Measurements from ENCODE around the gene PXDN. TPM values are rescaled to one million over a fixed set of nuclear protein-coding genes. Genes with fewer than 3 reads are reported as not detected.

Gene PXDN
- total and polyA plus RNA-seq, 11 donors: 5.9 to 83.7 (median 28.2) TPM

GRCh38 chr2:1730015-1730927 lies 14.0 kb downstream of the PXDN start:
- Histone ChIP-seq H3K4me1 (peaks cover 0 to 66% (median 45%) of the 10 kb centered on the region in 12 donors), H3K4me3 (peak overlapping the region in 3 of 12 donors; percentile 0 to 10 (median 2)), H3K27ac (peak overlapping the region; percentile 48 to 88 (median 72)), H3K27me3 (no peaks in the 10 kb centered on the region), H3K9me3 (peaks cover 0 to 6% (median 0%) of the 10 kb centered on the region in 12 donors), H3K36me3 (no peaks in the 10 kb centered on the region)
- DNase-seq: peak in 1 of 5 donors; percentile 13
- ATAC-seq: peak in 3 of 4 donors; percentile 27 to 41 (median 29)
- intact Hi-C loops (cut with DNase I): no loop called here
- TF ChIP-seq, protein P1, sequence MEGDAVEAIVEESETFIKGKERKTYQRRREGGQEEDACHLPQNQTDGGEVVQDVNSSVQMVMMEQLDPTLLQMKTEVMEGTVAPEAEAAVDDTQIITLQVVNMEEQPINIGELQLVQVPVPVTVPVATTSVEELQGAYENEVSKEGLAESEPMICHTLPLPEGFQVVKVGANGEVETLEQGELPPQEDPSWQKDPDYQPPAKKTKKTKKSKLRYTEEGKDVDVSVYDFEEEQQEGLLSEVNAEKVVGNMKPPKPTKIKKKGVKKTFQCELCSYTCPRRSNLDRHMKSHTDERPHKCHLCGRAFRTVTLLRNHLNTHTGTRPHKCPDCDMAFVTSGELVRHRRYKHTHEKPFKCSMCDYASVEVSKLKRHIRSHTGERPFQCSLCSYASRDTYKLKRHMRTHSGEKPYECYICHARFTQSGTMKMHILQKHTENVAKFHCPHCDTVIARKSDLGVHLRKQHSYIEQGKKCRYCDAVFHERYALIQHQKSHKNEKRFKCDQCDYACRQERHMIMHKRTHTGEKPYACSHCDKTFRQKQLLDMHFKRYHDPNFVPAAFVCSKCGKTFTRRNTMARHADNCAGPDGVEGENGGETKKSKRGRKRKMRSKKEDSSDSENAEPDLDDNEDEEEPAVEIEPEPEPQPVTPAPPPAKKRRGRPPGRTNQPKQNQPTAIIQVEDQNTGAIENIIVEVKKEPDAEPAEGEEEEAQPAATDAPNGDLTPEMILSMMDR (IDR thresholded peaks at IDR 0.05): no peak
- TF ChIP-seq POLR2A (IDR thresholded peaks at IDR 0.05): no peak
- 45 to 55% (median 47%) methylated on average over 10 of the region's 10 CpGs for WGBS, 4 donors

DNA sequence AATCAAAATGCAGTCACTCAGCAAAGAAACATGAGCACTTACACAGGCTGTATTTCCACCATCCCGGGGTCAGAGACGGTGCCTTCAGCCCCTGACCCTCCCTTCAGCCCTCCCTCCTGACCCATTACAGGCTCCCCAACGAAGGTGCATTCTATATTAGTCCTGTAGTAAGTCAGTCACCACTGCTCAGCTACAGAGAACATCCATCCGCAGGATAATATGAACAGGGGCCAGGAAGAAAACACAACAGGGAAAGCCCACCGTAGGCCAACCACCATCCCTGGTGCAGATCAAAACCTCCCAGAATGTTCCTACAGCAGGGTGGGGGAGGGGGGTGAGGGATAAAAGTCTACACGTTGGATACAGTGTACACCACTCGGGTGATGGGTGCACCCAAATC lies 15.1 kb downstream of the PXDN start:
- Histone ChIP-seq H3K36me3 (no peaks in the 10 kb centered on the region), H3K9me3 (no peaks in the 10 kb centered on the region), H3K4me3 (no peak overlapping the region), H3K27me3 (no peaks in the 10 kb centered on the region), H3K27ac (peak overlapping the region in 2 of 12 donors; percentile 33 to 88), H3K4me1 (peaks cover 0 to 67% (median 45%) of the 10 kb centered on the region in 12 donors)
- no peak for DNase-seq
- 51 to 64% (median 60%) methylated on average over 7 of the region's 7 CpGs for WGBS, 4 donors
- no peak for ATAC-seq
- TF ChIP-seq POLR2A (IDR thresholded peaks at IDR 0.05): no peak
- TF ChIP-seq, protein P1 (IDR thresholded peaks at IDR 0.05): no peak
- intact Hi-C loops (cut with DNase I): no loop called here

- 38 to 61% (median 54%) methylated on average over 13 to 14 of the region's 14 CpGs for WGBS, 4 donors
- peaks cover 0 to 71% (median 45%) of the 10 kb centered on the region in 12 donors for H3K4me1 ChIP-seq
- no peak for TF ChIP-seq POLR2A (IDR thresholded peaks at IDR 0.05)
- TF ChIP-seq, protein P1 (IDR thresholded peaks at IDR 0.05): no peak
These were observed 15.5 kb downstream of the PXDN start for GRCh38 chr2:1728821-1729220.

DNA sequence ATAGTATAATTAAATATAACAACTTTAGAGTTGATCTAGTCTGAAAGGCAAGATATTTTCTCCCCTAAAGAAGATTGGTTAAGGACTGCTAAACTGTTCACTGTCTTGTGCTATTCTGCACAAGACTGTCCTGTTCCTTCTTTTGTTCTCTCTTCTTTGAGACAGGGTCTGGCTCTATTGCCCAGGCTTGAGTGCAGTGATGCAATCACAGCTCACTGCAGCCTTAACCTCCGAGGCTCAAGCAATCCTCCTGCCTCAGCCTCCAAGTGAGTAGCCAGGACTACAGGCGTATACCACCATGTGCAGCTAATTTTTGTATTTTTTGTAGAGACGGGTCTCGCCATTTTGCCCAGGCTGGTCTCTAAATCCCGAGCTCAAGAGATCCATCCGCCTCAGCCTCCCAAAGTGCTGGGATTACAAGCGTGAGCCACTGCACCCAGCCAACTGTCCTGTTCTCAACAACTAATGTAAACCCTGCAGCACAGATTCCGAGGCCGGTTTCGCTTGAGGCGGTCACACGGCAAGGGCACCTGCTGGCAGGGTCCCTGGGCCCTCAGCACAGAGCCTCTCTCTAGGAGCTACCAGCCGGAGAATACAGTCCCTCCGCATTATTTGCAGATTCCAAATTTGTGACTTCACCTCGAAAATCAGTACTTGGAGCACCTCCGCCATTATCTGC lies 16.4 kb downstream of the PXDN start:
- peaks cover 0 to 70% (median 46%) of the 10 kb centered on the region in 12 donors for H3K4me1 ChIP-seq

More at GRCh38 chr2:1728821-1729220, 15.5 kb downstream of the PXDN start:
- H3K4me3 ChIP-seq: peak overlapping the region in 1 of 12 donors; percentile 2
- no peaks in the 10 kb centered on the region for H3K9me3 ChIP-seq
- H3K27ac ChIP-seq: peak overlapping the region in 2 of 12 donors; percentile 33 to 88
- ATAC-seq: peak in 2 of 4 donors; percentile 63 to 68
- no peaks in the 10 kb centered on the region for H3K27me3 ChIP-seq
- DNase-seq: peak in 2 of 5 donors; percentile 19 to 33
- H3K36me3 ChIP-seq: no peaks in the 10 kb centered on the region
- intact Hi-C loops (cut with DNase I): no loop called here

More for the DNA sequence above, 16.4 kb downstream of the PXDN start:
- peak overlapping the region in 1 of 12 donors; percentile 88 for H3K27ac ChIP-seq
- H3K9me3 ChIP-seq: no peaks in the 10 kb centered on the region
- no peaks in the 10 kb centered on the region for H3K27me3 ChIP-seq
- 95 to 97% (median 96%) methylated on average over 16 of the region's 16 CpGs for WGBS, 4 donors
- peak in 1 of 5 donors; percentile 11 for DNase-seq
- no peak overlapping the region for H3K4me3 ChIP-seq
- ATAC-seq: no peak
- intact Hi-C loops (cut with DNase I): no loop called here
- TF ChIP-seq, protein P1 (IDR thresholded peaks at IDR 0.05): no peak
- no peak for TF ChIP-seq POLR2A (IDR thresholded peaks at IDR 0.05)
- H3K36me3 ChIP-seq: no peaks in the 10 kb centered on the region

Measured in heart left ventricle (tissue), 16 donors.